GM12878 (cell line): Measurements from ENCODE around the gene ANO6. TPM values are rescaled to one million over a fixed set of nuclear protein-coding genes. Genes with fewer than 3 reads are reported as not detected.

Experiments used
- BACH1 ChIP-seq: fragments of 450-650 bp; IDR thresholded peaks from 2 replicates; pipeline ENCODE4 v1.6.1; 2017; ENCODE audit warnings: mild to moderate bottlenecking, borderline replicate concordance
- BCL11A ChIP-seq: IDR thresholded peaks from 2 replicates; pipeline ENCODE4 v1.6.1; 2011; ENCODE audit warnings: low read depth, low read length
- ETV6 ChIP-seq, 2 experiments: fragments of 450-650 bp in 1 of 2; IDR thresholded peaks in 1 of 2; conservative IDR thresholded peaks in 1 of 2; 2 replicates each; pipeline ENCODE4 v1.6.1; 2014; ENCODE audit warnings: antibody characterized with exemption in 1 of 2, borderline replicate concordance in 1 of 2, low read depth in 1 of 2, mild to moderate bottlenecking in 1 of 2, moderate library complexity in 1 of 2
- HCFC1 ChIP-seq: fragments of 150-350 bp; IDR thresholded peaks from 2 replicates; pipeline ENCODE4 v1.6.1; 2014; ENCODE audit warnings: low read length
- MEF2B ChIP-seq: fragments of 450-650 bp; IDR thresholded peaks from 2 replicates; pipeline ENCODE4 v1.6.1; 2018; ENCODE audit warnings: mild to moderate bottlenecking, moderate library complexity; ENCODE audit not compliant: partially characterized antibody, poor library complexity, severe bottlenecking
- MTA3 ChIP-seq: IDR thresholded peaks from 2 replicates; pipeline ENCODE4 v1.6.1; 2012; ENCODE audit warnings: low read length, inconsistent platforms, borderline replicate concordance
- NBN ChIP-seq: fragments of 450-650 bp; IDR thresholded peaks from 2 replicates; pipeline ENCODE4 v1.6.1; 2016
- NFIC ChIP-seq: IDR thresholded peaks from 2 replicates; pipeline ENCODE4 v1.6.1; 2012; ENCODE audit warnings: low read depth, mild to moderate bottlenecking, inconsistent platforms, low read length, moderate library complexity
- PML ChIP-seq: IDR thresholded peaks from 2 replicates; pipeline ENCODE4 v1.6.1; 2012; ENCODE audit warnings: low read length, inconsistent platforms
- RELA ChIP-seq: fragments of 450-650 bp; IDR thresholded peaks from 2 replicates; pipeline ENCODE4 v1.8.0; 2014; ENCODE audit warnings: borderline replicate concordance; ENCODE audit not compliant: partially characterized antibody
- ZSCAN29 ChIP-seq: fragments of 450-650 bp; IDR thresholded peaks from 2 replicates; pipeline ENCODE4 v1.6.1; 2017; ENCODE audit warnings: mild to moderate bottlenecking, moderate library complexity
- ZZZ3 ChIP-seq: IDR thresholded peaks from 2 replicates; pipeline ENCODE4 v1.6.1; 2011; ENCODE audit warnings: low read depth; ENCODE audit not compliant: control insufficient read depth, insufficient read length
- polyA plus RNA-seq, 11 experiments: library from polyadenylated mRNA; depleted of rRNA in 4 of 11; unstranded in 6 of 11; stranded (reverse) in 5 of 11; fragments of >200 nt; fragmentation: Nextera tagmentation in 4 of 11; fragmentation: Illumina TruSeq in 1 of 11; extraction: Ambion mirVana in 4 of 11; extraction: Trizol in 1 of 11; gene quantifications; 1 replicate in 1 of 11; 2 replicates in 10 of 11; pipeline versions ENCODE4 v1.2.1 to v1.2.3, GENCODE V29; 2011 to 2016; ENCODE audit warnings: inconsistent platforms in 2 of 11, missing spikeins in 2 of 11, low read depth in 1 of 11
- total RNA-seq, 4 experiments: library from RNA; depleted of rRNA in 3 of 4; stranded (reverse); fragments of >200 nt in 3 of 4; fragmentation: Illumina TruSeq in 1 of 4; extraction: Trizol in 1 of 4; gene quantifications; 2 replicates each; pipeline versions ENCODE4 v1.2.1 to v1.2.3, GENCODE V29; 2013 to 2021
- TF ChIP-seq, protein P1 (sequence below): fragments of 450-650 bp; IDR thresholded peaks from 2 replicates; pipeline ENCODE4 v1.6.1; 2018; ENCODE audit warnings: mild to moderate bottlenecking, low read depth, moderate library complexity; ENCODE audit not compliant: partially characterized antibody
- TF ChIP-seq, protein P2 (sequence below): fragments of 450-650 bp; IDR thresholded peaks from 2 replicates; pipeline ENCODE4 v1.6.1; 2017; ENCODE audit warnings: mild to moderate bottlenecking, moderate library complexity
- TF ChIP-seq, protein P3 (sequence below): IDR thresholded peaks from 2 replicates; pipeline ENCODE4 v1.6.1; 2012; ENCODE audit warnings: improper control_type of control experiment, low read depth, low read length; ENCODE audit not compliant: insufficient replicate concordance
- TF ChIP-seq, protein P4 (sequence below): fragments of 450-650 bp; IDR thresholded peaks from 2 replicates; pipeline ENCODE4 v1.6.1; 2018; ENCODE audit warnings: borderline replicate concordance, mild to moderate bottlenecking; ENCODE audit not compliant: partially characterized antibody

The ANO6 gene
- total and polyA plus RNA-seq, 10 of the 15 experiments (the other 5 are each of a cell fraction or from before 2014, with no cell fraction given): 4.6 to 30.3 (median 26.0) TPM

DNA sequence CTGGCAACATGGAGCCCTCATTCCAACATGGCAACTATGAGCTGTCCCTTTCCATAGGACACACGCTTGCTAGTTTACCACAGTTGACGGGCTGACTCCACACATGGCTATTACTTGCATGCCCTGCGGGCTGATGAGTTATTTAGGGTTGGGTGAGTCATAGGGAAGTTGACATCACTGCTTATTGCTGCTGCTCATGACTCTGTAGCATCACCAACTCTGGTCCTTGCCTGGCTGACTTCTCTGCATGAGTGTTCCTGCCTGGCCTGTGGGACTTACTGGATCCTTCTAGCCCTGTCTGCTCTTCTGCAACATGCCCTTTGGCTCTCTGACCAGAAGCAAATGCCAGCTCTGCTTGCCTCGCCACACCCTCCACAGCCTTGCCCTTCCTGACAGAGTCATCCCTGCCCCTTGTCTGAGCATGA is 199.5 kb downstream of the ANO6 start (continued):
- TF ChIP-seq HCFC1 (no peak), MTA3 (no peak), ETV6 (conservative IDR thresholded peaks at IDR 0.05 in 1 of 2, IDR thresholded peaks at IDR 0.05 in 1 of 2; ENCODE audit: borderline replicate concordance in 1 of 2, low read depth in 1 of 2) (peak in 1 of 2 experiments; percentile 45; a peak in 1 of 4 replicates), NBN (no peak), ZSCAN29 (no peak), BCL11A (0 out of 2 replicates have a peak, but pooled peaks have one; percentile 30), ZZZ3 (no peak), MEF2B (no peak), NFIC (peak; percentile 74; the same call in 1 of the 2 replicates), BACH1 (no peak), RELA (no peak), PML (no peak; the same call in 1 of the 2 replicates)
- TF ChIP-seq, protein P1, sequence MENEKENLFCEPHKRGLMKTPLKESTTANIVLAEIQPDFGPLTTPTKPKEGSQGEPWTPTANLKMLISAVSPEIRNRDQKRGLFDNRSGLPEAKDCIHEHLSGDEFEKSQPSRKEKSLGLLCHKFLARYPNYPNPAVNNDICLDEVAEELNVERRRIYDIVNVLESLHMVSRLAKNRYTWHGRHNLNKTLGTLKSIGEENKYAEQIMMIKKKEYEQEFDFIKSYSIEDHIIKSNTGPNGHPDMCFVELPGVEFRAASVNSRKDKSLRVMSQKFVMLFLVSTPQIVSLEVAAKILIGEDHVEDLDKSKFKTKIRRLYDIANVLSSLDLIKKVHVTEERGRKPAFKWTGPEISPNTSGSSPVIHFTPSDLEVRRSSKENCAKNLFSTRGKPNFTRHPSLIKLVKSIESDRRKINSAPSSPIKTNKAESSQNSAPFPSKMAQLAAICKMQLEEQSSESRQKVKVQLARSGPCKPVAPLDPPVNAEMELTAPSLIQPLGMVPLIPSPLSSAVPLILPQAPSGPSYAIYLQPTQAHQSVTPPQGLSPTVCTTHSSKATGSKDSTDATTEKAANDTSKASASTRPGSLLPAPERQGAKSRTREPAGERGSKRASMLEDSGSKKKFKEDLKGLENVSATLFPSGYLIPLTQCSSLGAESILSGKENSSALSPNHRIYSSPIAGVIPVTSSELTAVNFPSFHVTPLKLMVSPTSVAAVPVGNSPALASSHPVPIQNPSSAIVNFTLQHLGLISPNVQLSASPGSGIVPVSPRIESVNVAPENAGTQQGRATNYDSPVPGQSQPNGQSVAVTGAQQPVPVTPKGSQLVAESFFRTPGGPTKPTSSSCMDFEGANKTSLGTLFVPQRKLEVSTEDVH: no peak
- TF ChIP-seq, protein P2, sequence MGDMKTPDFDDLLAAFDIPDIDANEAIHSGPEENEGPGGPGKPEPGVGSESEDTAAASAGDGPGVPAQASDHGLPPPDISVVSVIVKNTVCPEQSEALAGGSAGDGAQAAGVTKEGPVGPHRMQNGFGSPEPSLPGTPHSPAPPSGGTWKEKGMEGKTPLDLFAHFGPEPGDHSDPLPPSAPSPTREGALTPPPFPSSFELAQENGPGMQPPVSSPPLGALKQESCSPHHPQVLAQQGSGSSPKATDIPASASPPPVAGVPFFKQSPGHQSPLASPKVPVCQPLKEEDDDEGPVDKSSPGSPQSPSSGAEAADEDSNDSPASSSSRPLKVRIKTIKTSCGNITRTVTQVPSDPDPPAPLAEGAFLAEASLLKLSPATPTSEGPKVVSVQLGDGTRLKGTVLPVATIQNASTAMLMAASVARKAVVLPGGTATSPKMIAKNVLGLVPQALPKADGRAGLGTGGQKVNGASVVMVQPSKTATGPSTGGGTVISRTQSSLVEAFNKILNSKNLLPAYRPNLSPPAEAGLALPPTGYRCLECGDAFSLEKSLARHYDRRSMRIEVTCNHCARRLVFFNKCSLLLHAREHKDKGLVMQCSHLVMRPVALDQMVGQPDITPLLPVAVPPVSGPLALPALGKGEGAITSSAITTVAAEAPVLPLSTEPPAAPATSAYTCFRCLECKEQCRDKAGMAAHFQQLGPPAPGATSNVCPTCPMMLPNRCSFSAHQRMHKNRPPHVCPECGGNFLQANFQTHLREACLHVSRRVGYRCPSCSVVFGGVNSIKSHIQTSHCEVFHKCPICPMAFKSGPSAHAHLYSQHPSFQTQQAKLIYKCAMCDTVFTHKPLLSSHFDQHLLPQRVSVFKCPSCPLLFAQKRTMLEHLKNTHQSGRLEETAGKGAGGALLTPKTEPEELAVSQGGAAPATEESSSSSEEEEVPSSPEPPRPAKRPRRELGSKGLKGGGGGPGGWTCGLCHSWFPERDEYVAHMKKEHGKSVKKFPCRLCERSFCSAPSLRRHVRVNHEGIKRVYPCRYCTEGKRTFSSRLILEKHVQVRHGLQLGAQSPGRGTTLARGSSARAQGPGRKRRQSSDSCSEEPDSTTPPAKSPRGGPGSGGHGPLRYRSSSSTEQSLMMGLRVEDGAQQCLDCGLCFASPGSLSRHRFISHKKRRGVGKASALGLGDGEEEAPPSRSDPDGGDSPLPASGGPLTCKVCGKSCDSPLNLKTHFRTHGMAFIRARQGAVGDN: no peak
- TF ChIP-seq, protein P3, sequence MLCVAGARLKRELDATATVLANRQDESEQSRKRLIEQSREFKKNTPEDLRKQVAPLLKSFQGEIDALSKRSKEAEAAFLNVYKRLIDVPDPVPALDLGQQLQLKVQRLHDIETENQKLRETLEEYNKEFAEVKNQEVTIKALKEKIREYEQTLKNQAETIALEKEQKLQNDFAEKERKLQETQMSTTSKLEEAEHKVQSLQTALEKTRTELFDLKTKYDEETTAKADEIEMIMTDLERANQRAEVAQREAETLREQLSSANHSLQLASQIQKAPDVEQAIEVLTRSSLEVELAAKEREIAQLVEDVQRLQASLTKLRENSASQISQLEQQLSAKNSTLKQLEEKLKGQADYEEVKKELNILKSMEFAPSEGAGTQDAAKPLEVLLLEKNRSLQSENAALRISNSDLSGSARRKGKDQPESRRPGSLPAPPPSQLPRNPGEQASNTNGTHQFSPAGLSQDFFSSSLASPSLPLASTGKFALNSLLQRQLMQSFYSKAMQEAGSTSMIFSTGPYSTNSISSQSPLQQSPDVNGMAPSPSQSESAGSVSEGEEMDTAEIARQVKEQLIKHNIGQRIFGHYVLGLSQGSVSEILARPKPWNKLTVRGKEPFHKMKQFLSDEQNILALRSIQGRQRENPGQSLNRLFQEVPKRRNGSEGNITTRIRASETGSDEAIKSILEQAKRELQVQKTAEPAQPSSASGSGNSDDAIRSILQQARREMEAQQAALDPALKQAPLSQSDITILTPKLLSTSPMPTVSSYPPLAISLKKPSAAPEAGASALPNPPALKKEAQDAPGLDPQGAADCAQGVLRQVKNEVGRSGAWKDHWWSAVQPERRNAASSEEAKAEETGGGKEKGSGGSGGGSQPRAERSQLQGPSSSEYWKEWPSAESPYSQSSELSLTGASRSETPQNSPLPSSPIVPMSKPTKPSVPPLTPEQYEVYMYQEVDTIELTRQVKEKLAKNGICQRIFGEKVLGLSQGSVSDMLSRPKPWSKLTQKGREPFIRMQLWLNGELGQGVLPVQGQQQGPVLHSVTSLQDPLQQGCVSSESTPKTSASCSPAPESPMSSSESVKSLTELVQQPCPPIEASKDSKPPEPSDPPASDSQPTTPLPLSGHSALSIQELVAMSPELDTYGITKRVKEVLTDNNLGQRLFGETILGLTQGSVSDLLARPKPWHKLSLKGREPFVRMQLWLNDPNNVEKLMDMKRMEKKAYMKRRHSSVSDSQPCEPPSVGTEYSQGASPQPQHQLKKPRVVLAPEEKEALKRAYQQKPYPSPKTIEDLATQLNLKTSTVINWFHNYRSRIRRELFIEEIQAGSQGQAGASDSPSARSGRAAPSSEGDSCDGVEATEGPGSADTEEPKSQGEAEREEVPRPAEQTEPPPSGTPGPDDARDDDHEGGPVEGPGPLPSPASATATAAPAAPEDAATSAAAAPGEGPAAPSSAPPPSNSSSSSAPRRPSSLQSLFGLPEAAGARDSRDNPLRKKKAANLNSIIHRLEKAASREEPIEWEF: no peak
- TF ChIP-seq, protein P4, sequence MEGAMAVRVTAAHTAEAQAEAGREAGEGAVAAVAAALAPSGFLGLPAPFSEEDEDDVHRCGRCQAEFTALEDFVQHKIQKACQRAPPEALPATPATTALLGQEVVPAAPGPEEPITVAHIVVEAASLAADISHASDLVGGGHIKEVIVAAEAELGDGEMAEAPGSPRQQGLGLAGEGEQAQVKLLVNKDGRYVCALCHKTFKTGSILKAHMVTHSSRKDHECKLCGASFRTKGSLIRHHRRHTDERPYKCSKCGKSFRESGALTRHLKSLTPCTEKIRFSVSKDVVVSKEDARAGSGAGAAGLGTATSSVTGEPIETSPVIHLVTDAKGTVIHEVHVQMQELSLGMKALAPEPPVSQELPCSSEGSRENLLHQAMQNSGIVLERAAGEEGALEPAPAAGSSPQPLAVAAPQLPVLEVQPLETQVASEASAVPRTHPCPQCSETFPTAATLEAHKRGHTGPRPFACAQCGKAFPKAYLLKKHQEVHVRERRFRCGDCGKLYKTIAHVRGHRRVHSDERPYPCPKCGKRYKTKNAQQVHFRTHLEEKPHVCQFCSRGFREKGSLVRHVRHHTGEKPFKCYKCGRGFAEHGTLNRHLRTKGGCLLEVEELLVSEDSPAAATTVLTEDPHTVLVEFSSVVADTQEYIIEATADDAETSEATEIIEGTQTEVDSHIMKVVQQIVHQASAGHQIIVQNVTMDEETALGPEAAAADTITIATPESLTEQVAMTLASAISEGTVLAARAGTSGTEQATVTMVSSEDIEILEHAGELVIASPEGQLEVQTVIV: no peak
